ENCODE results near the gene XIRP1. TPM values are rescaled to one million over a fixed set of nuclear protein-coding genes. Genes with fewer than 3 reads are reported as not detected.

Gene XIRP1
- total RNA-seq, 1 donor: 0.09 TPM

DNA sequence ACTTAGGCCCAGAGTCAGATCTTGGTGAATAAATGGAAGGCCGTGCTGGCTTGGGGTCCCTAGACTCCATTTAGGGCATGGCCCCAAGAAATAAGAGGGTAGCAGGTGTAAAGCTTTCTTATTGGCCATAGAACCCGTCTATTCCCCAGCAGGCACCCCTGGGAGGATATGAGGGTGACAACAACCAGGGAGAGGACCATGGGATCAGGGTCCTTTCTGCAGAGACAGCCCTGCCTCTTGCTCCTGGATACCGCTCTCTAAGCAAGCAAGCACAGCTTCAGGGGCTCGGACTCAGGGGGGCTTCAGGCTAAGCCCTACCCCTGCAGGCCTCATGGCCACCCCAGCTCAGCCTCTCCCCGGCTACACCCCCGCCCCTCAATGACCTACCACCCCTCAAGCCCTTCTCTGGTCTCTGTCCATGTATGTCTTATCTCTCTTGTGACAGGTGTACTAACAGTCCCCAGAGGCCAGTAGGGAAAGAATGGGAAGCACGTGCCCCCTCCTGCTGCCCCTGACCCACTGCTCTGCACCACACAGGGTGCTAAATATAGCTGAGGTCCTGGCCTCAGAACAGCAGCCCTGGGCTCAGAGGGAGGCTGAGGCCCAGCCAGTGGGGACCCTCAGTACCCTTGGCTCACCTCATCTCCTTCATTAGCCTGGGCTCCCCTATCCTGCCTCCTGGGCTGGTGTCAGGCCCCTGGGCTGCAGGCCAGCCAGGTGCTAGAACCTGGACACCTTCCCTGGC lies 1.9 kb downstream of the XIRP1 start:
- no peak for DNase-seq (ENCODE audit: low read depth)
- no peak for TF ChIP-seq CTCF (IDR thresholded peaks at IDR 0.05; ENCODE audit: insufficient read depth, low read length)
- no peak overlapping the region for H3K4me3 ChIP-seq (ENCODE audit: low read depth, low read length)

DNA sequence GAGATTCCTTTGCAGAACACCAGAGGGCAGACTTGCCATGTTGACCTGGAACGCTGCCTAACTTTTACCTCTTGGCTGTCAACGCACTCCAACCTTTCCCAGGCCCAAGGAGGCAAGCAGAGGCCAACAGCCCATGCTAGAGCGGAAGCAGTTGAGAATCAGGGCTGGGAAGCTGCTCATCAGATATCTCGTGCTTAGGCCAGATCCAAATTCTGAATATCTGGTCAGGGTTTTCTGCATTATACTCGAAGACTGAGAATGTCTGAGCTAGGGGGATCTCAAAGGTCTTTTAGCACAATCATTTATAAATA lies 2.5 kb downstream of the XIRP1 start:
- TF ChIP-seq CTCF (IDR thresholded peaks at IDR 0.05; ENCODE audit: insufficient read depth, low read length): peak; percentile 75
- DNase-seq (ENCODE audit: low read depth): peak; percentile 72

DNA sequence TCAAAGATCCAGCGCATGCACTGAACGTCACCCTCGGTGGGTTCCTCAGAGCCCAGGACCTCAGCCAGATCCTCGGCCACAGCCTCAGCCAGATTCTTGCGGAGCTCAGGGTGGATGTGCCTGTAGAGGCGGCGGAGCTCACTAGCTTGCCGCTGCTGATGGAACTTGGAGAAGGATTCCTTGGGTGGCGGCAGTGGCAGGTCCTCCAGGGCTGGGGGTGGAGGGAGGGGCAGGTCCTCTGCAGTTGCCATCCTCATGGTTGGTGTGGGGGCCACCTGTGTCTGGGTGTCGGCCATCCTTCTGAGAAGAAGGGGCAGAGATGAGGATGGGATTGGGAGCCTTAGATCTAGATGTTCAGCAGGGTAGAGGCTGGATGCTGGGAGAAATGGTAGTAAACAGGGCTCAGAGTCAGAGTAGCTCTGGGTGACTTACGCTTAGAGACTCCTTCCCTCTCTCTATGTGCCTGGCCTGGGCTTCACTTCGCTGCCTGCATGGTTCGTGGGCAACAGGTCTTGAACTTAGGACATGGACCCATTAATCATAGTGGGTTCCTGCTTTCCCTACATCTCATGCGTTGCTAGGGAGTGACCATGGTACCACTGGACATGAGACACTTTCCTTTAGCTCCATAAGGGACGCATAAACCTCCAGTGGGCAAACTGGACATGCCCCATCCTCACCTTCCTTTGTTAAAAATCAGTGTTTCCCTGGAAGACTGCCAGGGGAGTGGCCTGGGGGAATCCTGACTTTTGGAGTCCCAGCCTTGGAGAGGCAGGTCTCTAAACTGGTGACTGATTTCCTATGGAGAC lies 3.0 kb downstream of the XIRP1 start:
- H3K4me3 ChIP-seq (ENCODE audit: low read depth, low read length): no peak overlapping the region
- DNase-seq (ENCODE audit: low read depth): no peak
- TF ChIP-seq CTCF (IDR thresholded peaks at IDR 0.05; ENCODE audit: insufficient read depth, low read length): no peak

More for the DNA sequence above, 2.5 kb downstream of the XIRP1 start:
- H3K4me3 ChIP-seq (ENCODE audit: low read depth, low read length): no peak overlapping the region

DNA sequence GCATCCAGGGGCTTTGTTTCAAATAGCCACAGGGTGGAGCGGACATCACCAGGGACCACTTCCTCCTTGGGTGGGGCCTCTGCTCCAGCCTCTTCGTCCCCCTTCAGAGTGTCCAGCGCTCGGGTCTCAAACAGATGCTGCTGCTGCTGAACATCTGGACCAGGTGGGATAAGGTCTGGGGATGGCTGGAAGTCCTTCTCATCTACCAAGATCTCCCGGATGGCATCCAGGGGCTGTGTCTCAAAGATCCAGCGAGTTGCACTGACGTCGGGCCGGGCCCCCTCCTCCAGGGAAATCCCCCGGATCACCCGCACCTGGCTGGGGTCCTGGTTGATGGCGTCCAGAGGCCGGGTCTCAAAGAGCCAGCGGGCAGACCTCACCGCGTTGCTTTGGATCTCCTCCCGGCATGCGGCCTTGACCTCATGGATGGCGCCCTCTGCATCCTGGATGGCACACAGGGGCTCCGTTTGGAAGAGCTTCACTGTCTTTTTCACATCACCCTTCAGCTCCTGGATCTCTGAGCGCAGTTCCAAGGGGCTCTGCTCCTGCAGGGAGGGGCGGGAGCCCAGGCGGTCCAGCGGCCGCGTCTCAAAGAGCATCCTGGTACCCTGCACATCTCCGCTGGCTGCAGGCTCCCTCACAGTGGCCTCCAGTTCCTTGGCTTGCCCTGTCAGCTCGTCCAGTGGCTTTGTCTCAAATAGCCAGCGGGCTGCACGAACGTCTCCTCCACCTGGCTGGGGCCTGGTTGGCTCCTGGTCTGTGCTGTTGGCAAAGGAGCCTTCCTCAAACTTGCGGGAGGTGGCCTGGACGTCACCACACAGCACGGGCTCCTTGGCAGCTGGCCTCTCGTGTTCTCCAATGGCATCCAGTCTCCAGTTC lies 3.9 kb downstream of the XIRP1 start:
- no peak for TF ChIP-seq CTCF (IDR thresholded peaks at IDR 0.05; ENCODE audit: insufficient read depth, low read length)
- DNase-seq (ENCODE audit: low read depth): no peak
- no peak overlapping the region for H3K4me3 ChIP-seq (ENCODE audit: low read depth, low read length)

DNA sequence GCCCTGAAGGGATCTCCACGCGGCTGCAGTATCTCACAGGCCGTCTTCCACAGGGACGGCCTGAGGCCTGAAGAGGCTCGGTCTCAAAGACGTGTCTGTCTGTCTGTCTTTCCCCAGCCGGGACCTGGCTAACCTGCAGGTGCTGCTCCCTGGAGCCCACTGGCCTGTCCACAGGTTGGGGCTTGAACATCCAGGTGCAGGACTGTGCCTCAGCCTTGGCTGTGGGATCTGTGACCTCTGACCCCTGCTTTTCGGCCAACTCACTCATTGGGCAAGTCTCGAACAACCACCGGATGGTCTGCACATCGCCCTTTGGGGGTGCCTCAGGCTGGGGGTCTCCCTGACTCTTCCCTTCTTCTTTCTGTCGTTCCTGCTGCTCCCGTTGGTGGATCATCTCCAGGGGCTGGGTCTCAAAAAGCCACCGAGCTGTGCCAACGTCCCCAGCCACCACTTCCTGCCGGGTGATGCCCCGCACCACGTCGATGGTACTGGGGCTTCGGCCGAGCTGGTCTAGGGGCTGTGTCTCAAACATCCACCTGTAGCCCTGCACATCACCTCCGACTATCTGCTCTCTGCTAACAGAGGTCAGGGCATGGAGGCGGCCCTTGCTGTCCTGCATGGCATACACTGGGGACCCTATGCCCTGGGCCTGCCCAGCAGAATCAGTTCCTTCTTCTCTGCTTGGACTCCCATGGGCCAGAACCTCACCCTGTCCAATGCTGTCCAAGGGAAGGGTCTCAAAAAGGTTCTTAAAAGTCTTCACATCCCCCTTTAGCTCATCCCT lies 4.8 kb downstream of the XIRP1 start:
- DNase-seq (ENCODE audit: low read depth): no peak
- H3K4me3 ChIP-seq (ENCODE audit: low read depth, low read length): no peak overlapping the region
- no peak for TF ChIP-seq CTCF (IDR thresholded peaks at IDR 0.05; ENCODE audit: insufficient read depth, low read length)

- no peak for TF ChIP-seq CTCF (IDR thresholded peaks at IDR 0.05; ENCODE audit: insufficient read depth, low read length)
- no peak for DNase-seq (ENCODE audit: low read depth)
These were observed 5.7 kb downstream of the XIRP1 start for GRCh38 chr3:39186692-39187151.

More at GRCh38 chr3:39186692-39187151, 5.7 kb downstream of the XIRP1 start:
- no peak overlapping the region for H3K4me3 ChIP-seq (ENCODE audit: low read depth, low read length)
